Measurements from ENCODE around the gene PPP1R15A.
"Not testable (repeated sequence)": the region's sequence is repeated elsewhere in the genome, so short reads cannot be mapped to it uniquely, and the experiment has no call there.

PPP1R15A gene

GRCh38 chr19:48918071-48918470, 45.9 kb downstream of the PPP1R15A start:
- no peak for DNase-seq

GRCh38 chr19:48918801-48919247, 46.6 kb downstream of the PPP1R15A start:
- no peak for DNase-seq

DNA sequence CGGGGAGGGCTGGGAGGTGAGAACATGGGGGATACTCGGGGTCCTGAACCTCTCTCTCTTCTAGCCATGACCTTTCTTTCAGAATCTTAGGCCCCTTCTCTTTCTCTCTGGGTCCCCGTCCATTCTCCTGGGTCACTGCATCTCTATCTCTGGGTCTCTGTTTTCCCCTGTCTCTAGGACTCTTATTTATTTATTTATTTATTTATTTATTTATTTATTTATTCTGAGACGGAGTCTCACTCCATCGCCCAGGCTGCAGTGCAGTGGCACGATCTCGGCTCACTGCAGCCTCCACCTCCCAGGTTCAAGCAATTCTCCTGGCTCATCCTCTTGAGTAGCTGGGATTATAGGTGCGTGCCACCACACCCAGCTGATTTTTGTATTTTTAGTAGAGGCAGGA, 47.0 kb downstream of the PPP1R15A start:
- DNase-seq: not testable (repeated sequence)

- no peak for DNase-seq
Observed at GRCh38 chr19:48920949-48921348, 48.7 kb downstream of the PPP1R15A start.

- DNase-seq: no peak
Observed at GRCh38 chr19:48921721-48922500, 49.7 kb downstream of the PPP1R15A start.

DNA sequence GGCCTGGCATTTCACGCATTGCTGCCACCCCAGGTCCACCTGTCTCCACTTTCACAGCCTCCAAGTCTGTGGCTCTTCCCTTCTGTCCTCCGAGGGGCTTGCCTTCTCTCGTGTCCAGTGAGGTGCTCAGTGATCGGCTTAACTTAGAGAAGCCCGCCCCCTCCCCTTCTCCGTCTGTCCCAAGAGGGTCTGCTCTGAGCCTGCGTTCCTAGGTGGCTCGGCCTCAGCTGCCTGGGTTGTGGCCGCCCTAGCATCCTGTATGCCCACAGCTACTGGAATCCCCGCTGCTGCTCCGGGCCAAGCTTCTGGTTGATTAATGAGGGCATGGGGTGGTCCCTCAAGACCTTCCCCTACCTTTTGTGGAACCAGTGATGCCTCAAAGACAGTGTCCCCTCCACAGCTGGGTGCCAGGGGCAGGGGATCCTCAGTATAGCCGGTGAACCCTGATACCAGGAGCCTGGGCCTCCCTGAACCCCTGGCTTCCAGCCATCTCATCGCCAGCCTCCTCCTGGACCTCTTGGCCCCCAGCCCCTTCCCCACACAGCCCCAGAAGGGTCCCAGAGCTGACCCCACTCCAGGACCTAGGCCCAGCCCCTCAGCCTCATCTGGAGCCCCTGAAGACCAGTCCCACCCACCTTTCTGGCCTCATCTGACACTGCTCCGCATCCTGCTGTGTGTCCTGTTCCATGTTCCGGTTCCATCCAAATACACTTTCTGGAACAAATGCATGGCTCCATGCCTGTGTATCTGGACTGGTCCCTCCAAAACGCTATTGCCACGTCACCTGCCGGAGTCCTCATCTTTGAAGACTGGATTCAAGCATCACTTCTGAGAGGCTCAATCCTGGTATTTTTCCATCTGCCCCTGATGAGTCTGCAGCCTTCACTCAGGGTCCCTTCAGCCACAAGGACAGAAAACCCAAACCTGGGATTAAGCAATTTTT, 50.6 kb downstream of the PPP1R15A start:
- DNase-seq: no peak

DNA sequence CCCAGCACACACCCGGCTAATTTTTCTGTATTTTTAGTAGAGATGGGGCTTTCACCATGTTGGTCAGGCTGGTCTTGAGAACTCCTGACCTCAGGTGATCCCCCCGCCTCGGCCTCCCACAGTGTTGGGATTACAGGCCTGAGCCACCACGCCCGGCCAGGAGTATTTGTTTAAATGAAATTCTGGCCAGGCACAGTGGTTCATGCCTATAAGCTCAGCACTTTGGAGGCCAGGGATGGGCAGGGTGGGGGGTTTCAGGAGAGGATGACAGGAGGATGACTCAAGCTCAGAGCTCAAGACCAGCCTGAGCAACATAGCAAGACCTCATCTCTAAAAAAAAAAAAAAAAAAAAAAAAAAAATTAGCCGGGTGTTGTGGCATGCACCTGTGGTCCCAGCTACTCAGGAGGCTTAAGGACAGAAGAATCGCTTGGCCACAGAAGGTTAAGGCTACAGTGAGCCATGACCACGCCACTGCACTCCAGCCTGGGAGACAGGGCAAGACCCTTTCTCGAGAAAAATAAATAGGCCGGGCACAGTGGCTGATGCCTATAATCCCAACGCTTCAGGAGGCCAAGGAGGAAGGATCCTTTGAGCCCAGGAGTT, 53.1 kb downstream of the PPP1R15A start:
- no peak for DNase-seq
